Activated naive CD4-positive, alpha-beta T cell treated with anti-CD3 and anti-CD28 coated beads, Interleukin-2, amount 10 ng/mL, durations not matched to agents 7 days and 5 days (primary cell): ENCODE data around the gene TBX10.
"Not testable (repeated sequence)": the region's sequence is repeated elsewhere in the genome, so short reads cannot be mapped to it uniquely, and the experiment has no call there.

Experiments used
- CTCF ChIA-PET: fragments of 350-600 bp; sonication (Branson Sonifier 250); formaldehyde crosslinking; loops from one replicate; lab custom pipeline; 2021; ENCODE audit warnings: antibody characterized with exemption; lab: Charles Lee
- DNase-seq: peaks from one replicate; pipeline ENCODE4 v3.0.0-alpha.2; 2020
- H3K27ac Mint-ChIP-seq: one replicate; pipeline ENCODE4 v1.8.0; 2021; ENCODE audit warnings: mild to moderate bottlenecking, moderate library complexity, mixed read lengths
- H3K27me3 Mint-ChIP-seq: one replicate; pipeline ENCODE4 v1.8.0; 2021; ENCODE audit warnings: mild to moderate bottlenecking, mixed read lengths
- H3K36me3 Mint-ChIP-seq: one replicate; pipeline ENCODE4 v1.8.0; 2021; ENCODE audit warnings: mixed read lengths
- H3K4me1 Mint-ChIP-seq: one replicate; pipeline ENCODE4 v1.8.0; 2021; ENCODE audit warnings: mixed read lengths
- H3K4me3 Mint-ChIP-seq: one replicate; pipeline ENCODE4 v1.8.0; 2021; ENCODE audit warnings: mild to moderate bottlenecking, moderate library complexity, mixed read lengths
- H3K9me3 Mint-ChIP-seq: one replicate; pipeline ENCODE4 v1.8.0; 2021; ENCODE audit warnings: mixed read lengths

Gene TBX10

DNA sequence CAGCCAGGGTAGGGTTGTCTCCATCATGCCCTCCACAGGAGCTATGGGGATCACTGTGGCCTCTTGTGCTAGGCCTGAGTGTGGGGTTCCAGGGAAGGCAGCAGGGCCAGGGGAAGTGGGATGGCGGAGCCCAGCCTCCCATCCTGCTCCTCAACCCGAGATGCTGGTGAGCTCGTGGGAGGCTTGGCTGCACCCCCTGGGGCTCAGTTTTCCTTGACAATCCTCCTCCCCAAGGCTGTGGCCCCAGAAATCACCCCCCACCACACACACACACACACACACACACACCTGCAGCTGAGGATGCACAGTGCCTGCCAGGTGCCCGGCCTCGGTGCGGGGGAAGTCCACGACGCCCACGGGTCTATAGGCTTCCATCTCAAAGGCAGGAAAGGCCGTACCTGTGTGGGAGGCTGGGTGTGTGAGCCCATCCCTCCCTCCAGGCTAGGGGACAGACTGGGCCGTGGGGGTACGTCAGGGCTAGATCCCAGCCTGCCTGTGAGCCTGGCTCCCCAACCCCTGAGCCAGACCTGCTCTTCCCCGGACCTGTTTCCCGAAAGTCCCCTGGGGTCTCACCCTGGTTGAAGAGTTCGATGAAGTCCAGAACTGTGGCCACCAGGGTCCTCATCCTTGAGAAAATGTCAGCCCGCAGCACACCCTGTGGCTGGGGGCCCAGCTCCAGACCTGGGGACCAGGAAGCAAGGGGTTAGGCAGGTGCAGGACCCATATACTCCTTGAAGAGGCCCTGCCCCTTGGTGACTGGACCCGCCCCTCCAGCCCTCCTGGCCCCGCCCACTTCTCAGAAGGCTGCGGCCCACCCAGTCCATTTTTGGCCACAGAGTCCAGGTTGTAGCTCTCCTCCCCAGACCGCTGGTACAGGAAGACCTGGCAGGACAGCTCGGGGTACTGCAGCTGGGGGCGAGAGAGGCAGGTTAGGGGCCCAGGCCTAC is 5.2 kb upstream of the TBX10 start:
- Mint-ChIP-seq H3K4me1 (peaks cover 34% of the 10 kb centered on the region), H3K27ac (no peak overlapping the region), H3K36me3 (no peaks in the 10 kb centered on the region), H3K9me3 (peaks cover 3% of the 10 kb centered on the region), H3K4me3 (no peak overlapping the region), H3K27me3 (peaks cover 40% of the 10 kb centered on the region)
- CTCF ChIA-PET = interaction anchor here (5.0 to 11.6 kb wide), 2 partner anchors 13 to 15 kb away, joined by 33 to 91 read pairs; partner anchors contain the start of gene NUDT8
- DNase-seq = peak; percentile 20

DNA sequence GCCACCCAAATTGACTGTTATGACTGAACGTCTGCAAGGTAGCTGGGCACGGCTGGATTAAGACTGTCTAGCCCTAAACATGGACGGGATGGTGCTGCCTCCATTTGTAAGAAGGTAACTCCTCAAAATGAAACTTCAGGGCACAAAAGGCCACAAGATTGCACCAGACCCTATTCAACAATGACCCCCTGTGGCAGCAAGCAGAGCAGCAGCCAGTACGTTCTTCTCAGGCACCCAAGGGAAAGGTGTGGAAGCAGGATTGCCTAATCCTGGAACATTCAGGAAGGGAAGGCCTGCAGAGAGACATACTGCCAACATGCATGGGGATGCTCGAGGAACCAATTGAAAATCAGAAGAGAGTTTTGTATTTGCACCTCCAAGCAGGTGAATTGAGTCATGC is 4.5 kb upstream of the TBX10 start:
- CTCF ChIA-PET = interaction anchor here (11.6 kb wide), 1 partner anchor 14 kb away, joined by 91 read pairs; the partner anchor contains the start of gene NUDT8
- no peak overlapping the region for H3K27ac Mint-ChIP-seq
- peaks cover 26% of the 10 kb centered on the region for H3K4me1 Mint-ChIP-seq
- H3K4me3 Mint-ChIP-seq = no peak overlapping the region
- peaks cover 40% of the 10 kb centered on the region for H3K27me3 Mint-ChIP-seq
- peak; percentile 25 for DNase-seq
- no peaks in the 10 kb centered on the region for H3K36me3 Mint-ChIP-seq
- H3K9me3 Mint-ChIP-seq = peaks cover 3% of the 10 kb centered on the region

DNA sequence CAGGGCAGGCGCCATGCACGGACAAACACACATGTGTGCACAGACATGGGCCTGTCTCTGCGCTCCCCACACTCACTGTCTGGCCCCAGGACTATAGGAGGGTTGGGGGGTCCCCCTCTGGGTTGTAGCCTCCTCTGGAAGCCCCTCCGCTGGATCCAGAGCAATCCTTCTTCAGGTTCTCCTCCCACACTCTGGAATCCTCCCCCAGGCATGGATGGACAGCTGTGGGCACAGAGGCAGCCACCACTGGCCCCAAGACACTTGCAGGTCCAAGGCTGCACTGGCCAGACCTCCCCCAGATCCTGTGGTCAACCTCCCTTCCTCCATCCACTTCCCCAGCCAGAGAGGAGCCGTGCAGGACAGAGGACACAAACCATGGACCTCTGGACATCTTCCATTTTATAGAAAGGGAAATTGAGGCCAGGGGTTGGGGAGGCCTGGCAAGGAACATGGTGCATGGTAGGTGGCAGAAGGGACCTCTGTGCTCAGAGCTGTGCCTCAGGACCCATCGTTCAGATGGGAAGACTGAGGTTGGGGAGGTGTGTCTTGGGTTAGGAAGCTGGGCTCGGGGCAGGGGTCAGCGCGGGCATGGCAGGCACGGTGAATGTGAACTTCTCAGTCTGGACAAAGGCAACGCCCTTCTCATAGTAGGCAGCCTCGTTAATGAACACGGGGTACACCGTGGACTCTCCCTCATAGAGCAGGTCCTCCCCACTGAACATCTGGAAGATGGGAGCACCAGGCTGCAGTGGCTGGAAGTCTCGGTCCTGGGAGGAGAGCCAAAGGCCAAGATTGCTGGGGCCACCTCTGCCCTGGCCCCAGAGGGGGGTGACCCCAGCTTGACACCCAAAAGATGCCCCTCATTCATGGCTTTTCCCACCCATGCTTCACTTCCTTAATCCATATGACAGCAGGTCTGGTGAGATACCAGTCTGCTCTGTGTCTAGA is 2.9 kb upstream of the TBX10 start:
- H3K27ac Mint-ChIP-seq = no peak overlapping the region
- H3K9me3 Mint-ChIP-seq = peaks cover 3% of the 10 kb centered on the region
- peaks cover 40% of the 10 kb centered on the region for H3K27me3 Mint-ChIP-seq
- peak; percentile 14 for DNase-seq
- H3K4me3 Mint-ChIP-seq = no peak overlapping the region
- no peaks in the 10 kb centered on the region for H3K36me3 Mint-ChIP-seq
- CTCF ChIA-PET = interaction anchor here (11.6 kb wide), 1 partner anchor 13 kb away, joined by 91 read pairs; the partner anchor contains the start of gene NUDT8
- peaks cover 19% of the 10 kb centered on the region for H3K4me1 Mint-ChIP-seq

DNA sequence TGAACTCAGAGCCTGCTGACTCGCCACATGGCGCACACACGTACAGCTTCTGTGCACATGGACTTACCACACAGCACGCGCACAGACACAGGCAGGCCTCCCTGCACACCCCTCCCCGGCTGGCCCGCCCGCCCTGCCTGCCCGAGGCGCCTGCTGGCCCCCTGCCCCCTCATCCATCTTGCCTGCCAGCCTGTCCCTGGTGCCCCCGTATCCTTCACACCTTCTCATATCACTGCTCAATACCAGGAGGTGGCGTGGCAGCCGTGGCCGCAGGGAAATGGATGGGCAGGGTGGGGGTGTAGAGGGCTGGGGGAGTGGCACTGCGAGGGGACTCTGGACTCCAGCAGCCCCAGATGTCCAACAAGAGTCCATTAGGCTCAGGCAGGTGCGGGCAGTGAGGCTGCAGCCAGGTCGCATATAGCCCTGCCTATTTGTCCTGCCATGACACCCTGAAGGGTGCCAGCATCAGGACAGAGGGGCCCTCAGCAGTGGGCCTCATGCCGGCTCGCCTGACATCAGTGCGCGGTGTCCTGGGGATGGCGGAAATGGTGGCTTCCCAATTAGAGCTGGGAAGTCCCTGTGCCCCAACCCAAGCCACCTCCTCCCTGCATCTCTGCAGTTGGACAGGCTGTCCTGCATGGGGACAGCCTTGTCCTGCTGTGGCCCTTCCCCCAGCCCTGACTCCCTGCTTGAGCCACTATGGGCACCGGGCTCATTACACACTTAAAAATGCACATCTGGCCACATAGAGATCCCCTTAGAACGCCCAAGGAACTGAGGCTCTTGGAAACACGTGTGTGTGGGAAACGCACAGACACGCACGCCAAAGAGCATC is 2.0 kb upstream of the TBX10 start:
- CTCF ChIA-PET = interaction anchor here (11.6 kb wide), 1 partner anchor 12 kb away, joined by 91 read pairs; the partner anchor contains the start of gene NUDT8
- Mint-ChIP-seq H3K4me1 (peaks cover 18% of the 10 kb centered on the region), H3K27ac (no peak overlapping the region), H3K4me3 (no peak overlapping the region), H3K36me3 (no peaks in the 10 kb centered on the region), H3K9me3 (peaks cover 3% of the 10 kb centered on the region), H3K27me3 (peaks cover 31% of the 10 kb centered on the region)
- DNase-seq = peak; percentile 6

DNA sequence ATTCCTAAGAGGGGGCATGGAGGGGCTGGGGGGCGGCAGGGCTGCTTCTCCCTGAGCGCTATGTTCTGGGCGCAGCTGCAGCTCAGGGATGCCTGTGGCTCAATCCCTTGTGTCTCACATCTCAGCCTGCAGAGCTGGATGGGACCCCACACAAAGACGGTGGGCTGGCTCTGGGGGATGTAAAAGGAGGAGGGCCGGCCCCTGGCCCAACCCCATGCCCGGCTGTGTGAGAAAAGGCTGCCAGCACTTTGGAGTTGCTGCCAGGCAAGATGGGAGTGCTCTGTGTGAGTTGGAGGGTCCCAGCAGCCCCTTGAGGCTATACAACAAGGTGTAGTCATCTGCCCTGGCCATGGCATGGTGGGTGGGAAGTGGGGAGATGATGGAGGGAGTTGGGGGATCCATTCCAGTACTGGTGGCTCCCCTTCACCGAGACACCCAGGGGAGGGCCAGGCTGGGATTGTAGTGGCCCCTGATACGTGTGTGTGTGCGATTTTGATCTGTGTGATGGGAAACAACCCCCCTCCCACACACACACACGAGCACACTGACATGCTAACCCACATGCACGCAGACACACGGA is 1.3 kb upstream of the TBX10 start:
- CTCF ChIA-PET = interaction anchor here (0.7 kb wide), 1 partner anchor 11 kb away, joined by 3 read pairs; the partner anchor contains the start of gene NUDT8
- peak; percentile 17 for DNase-seq
- Mint-ChIP-seq H3K4me3 (no peak overlapping the region), H3K27me3 (peaks cover 30% of the 10 kb centered on the region), H3K4me1 (peaks cover 11% of the 10 kb centered on the region), H3K36me3 (no peaks in the 10 kb centered on the region), H3K27ac (no peak overlapping the region), H3K9me3 (peaks cover 3% of the 10 kb centered on the region)

DNA sequence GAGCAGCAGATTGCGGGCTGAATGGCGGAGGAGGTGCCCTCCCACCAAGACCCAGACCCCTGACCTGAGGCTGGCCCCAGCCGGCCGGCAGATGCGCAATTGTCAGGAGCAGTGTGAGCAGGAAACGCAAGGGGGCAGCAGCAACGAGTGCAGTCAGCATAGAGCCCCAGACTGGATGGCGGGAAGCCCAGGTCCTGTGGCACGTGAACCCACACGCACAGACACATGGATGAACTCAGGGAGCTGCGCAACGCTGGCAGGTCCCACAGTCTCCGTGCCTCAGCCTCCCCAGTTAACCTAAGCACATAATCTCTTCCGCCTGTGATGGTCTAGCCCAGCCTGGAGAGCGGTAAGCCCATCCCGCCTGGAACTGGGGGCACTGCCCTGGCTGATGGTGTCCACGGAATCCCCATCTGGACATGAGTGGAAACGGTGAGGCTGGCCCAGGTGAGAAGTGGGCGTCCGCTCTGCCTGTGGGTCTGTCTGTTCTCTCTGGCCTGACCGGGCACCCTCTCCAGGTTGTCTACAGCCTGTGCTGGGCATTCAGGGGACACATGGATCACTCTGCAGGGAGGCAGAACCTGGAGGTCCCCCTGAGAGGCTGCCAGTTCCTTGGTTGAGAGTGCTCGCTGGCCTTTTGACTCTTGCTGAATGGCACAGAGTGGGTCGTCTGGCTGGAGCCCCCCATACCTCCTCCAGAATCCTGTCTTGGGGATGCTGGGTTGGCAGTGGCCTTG is 626 bp upstream of the TBX10 start:
- Mint-ChIP-seq H3K4me3 (no peak overlapping the region), H3K9me3 (peaks cover 3% of the 10 kb centered on the region), H3K4me1 (peaks cover 8% of the 10 kb centered on the region), H3K27me3 (peaks cover 32% of the 10 kb centered on the region), H3K27ac (no peak overlapping the region), H3K36me3 (no peaks in the 10 kb centered on the region)
- peak; percentile 70 for DNase-seq
- CTCF ChIA-PET = interaction anchor here (0.7 kb wide), 1 partner anchor 11 kb away, joined by 3 read pairs; the partner anchor contains the start of gene NUDT8

DNA sequence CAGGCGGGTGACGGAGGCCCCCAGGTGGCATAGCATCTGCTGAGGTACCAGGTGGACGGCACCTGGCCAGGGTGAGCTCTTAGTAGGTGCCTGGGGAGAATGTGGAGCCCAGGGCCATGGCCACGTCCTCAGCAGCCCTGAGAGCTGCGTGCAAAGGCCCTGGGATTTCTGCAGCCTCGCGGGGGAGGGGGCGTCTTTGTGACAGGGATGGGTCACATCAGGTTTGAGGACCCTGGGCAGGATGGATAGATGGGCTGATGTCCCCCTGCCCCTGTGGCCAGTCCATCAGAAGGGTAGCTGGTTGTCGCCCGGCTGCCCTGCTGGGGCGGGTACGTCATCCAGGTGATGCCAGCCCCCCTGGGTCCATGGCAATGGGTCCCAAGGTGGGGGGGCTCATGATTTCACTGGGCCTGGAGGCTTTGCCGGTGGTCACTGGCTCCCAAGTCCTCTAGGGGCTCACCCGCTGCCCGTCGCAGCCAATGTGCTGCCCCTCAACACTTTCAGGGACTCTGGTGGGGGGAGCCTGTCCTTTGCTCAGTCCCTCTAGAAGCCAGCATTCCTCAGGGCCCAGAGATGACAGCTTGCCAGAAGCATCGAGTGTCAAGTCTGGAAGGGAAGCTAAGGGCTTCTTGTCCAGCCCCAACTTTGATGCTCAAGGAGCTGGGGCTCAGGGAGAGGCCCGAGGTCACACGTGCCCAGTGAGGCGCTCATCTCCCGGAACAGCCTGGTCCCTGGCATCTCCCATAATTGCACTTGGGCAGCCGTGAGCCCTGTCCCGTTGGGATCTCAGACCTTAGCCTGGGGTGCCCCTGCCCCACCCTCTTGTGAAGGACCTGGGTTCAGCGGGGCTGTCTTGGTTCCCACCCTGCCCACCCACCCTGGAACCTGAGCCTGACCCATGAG is 777 bp downstream of the TBX10 start:
- CTCF ChIA-PET = interaction anchor here (0.9 to 1.8 kb wide), 3 partner anchors 7 to 11 kb away, joined by 3 to 6 read pairs (median 4); no protein-coding TSS in a partner anchor

DNA sequence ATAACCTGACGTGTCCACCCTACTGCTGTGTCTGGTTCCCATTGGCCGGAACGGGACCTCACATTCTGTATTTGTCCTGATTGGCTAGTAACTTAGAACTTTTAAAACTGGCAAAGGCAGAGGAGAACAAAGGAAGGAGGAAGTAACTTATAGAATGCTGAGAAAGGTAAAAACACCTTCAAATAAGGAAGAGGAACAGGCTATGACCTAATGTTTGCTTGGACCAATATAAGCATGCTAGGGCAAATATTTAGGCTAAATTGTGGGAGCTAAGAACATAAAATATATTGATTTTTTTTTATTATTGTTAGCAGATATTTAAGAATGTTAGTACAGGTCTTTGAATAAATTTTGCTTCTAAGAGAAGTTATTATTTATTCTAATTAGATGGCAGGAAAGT is 2.1 kb downstream of the TBX10 start:
- not testable (repeated sequence) for H3K27ac Mint-ChIP-seq, H3K4me3 Mint-ChIP-seq, DNase-seq, H3K9me3 Mint-ChIP-seq, H3K36me3 Mint-ChIP-seq, H3K4me1 Mint-ChIP-seq
- peaks cover 37% of the 10 kb centered on the region for H3K27me3 Mint-ChIP-seq
- CTCF ChIA-PET = interaction anchor here (0.9 to 1.1 kb wide), 2 partner anchors 9 to 10 kb away, joined by 3 to 4 read pairs; no protein-coding TSS in a partner anchor

More for the DNA sequence above, 777 bp downstream of the TBX10 start:
- no peaks in the 10 kb centered on the region for H3K9me3 Mint-ChIP-seq
- no peak overlapping the region for H3K27ac Mint-ChIP-seq
- DNase-seq = peak; percentile 11
- H3K4me3 Mint-ChIP-seq = no peak overlapping the region
- no peaks in the 10 kb centered on the region for H3K36me3 Mint-ChIP-seq
- H3K27me3 Mint-ChIP-seq = peaks cover 36% of the 10 kb centered on the region
- H3K4me1 Mint-ChIP-seq = peaks cover 8% of the 10 kb centered on the region

DNA sequence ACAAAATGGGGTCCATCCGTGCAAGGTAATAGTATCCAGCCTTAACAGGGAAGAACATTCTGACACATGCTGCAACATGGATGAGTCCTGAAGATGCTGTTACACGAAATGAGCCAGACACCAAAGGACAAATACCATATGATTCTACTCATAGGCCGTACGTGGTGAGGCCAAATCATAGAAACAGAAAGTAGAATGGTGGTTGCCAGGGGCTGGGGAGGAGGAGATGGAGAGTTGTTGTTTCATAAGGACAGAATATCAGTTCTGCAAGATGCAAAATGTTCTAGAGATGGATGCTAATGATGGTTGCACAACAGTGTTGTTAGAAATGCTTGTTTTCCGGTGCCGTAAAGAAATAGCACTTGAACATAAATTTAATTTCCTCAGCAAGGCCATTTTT is 2.6 kb downstream of the TBX10 start:
- H3K9me3 Mint-ChIP-seq = no peaks in the 10 kb centered on the region
- H3K4me3 Mint-ChIP-seq = no peak overlapping the region
- DNase-seq = peak; percentile 16
- H3K4me1 Mint-ChIP-seq = peaks cover 8% of the 10 kb centered on the region
- CTCF ChIA-PET = interaction anchor here (1.1 kb wide), 2 partner anchors 10 to 23 kb away, joined by 3 to 4 read pairs; no protein-coding TSS in a partner anchor
- no peaks in the 10 kb centered on the region for H3K36me3 Mint-ChIP-seq
- H3K27me3 Mint-ChIP-seq = peaks cover 37% of the 10 kb centered on the region
- no peak overlapping the region for H3K27ac Mint-ChIP-seq

DNA sequence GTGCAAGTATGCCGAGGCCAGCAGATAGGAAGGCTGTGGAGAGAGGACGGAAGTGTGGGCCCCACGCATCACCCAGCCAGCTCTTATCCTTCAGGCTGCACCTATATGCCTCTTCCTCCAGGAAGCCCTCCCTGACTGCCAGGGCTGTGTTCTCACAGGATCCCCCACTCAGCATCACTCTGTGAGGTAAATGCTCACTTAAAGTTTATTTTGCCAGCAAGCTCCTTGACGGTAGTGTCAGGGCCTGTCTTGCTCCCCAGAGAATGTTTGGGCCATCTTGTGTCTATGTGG is 4.4 kb downstream of the TBX10 start:
- CTCF ChIA-PET = no interaction called here
- H3K4me3 Mint-ChIP-seq = no peak overlapping the region
- DNase-seq = peak; percentile 11
- no peaks in the 10 kb centered on the region for H3K9me3 Mint-ChIP-seq
- H3K27me3 Mint-ChIP-seq = peaks cover 35% of the 10 kb centered on the region
- no peaks in the 10 kb centered on the region for H3K36me3 Mint-ChIP-seq
- peaks cover 16% of the 10 kb centered on the region for H3K4me1 Mint-ChIP-seq
- H3K27ac Mint-ChIP-seq = no peak overlapping the region

DNA sequence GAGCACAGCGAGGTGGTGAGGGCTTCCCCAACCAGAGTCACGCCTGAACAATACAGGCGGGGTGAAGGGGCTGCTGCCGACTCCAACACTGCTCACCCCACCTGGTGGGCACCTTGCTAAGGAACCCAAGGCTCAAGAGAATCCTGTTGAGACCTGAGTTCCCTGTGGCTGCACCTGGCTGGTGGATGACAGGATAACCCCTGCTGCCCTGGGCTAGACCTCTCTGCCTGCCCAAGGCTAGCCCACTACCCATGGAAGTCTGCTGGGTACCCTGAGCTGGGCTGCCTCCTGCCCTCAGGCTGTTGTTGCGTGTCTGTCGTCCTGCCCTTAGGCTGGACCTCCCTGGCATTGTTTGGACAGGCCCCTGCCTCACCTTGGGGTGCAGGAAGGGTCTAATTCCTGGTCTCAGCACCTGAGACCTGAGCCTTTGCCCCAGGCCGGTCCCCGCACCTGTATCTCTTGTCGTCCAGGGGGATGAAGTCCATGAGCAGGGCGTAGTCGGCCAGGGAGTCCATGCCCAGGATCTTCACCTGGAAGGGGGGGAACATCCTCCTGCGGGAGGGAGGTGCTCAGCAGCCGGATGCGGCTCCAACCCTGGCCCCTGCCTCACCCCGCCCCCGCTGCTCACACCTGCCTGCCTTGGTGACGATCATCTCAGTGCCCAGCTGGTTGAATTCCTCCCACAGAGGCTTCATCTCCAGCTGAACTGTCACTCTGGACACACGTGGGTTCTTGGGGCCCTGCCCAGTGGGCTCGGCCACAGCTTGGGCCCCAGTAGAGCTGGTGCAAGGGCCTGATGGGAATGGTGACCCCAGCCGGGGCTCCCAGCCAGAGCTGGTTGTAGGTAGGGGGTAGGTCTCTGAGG is 5.0 kb downstream of the TBX10 start:
- Mint-ChIP-seq H3K36me3 (no peaks in the 10 kb centered on the region), H3K9me3 (no peaks in the 10 kb centered on the region), H3K4me1 (peaks cover 16% of the 10 kb centered on the region), H3K27ac (no peak overlapping the region), H3K27me3 (peaks cover 29% of the 10 kb centered on the region), H3K4me3 (no peak overlapping the region)
- peak; percentile 8 for DNase-seq
- CTCF ChIA-PET = interaction anchor here (1.2 kb wide), 1 partner anchor 23 kb away, joined by 3 read pairs; no protein-coding TSS in a partner anchor
